ENCODE measurements around the gene BMI1. TPM values are rescaled to one million over a fixed set of nuclear protein-coding genes. Genes with fewer than 3 reads are reported as not detected.
"Not testable (repeated sequence)": the region's sequence is repeated elsewhere in the genome, so short reads cannot be mapped to it uniquely, and the experiment has no call there.

Gene BMI1
- total RNA-seq, 1 donor from 2014 or later = 41.9 TPM

GRCh38 chr10:22340329-22341189 lies 19.7 kb downstream of the BMI1 start:
- peak; percentile 87 for DNase-seq

- peak; percentile 32 for DNase-seq
Observed at GRCh38 chr10:22341190-22341925, 20.5 kb downstream of the BMI1 start.

GRCh38 chr10:22341926-22342196 lies 21.0 kb downstream of the BMI1 start:
- DNase-seq = no peak

- DNase-seq = no peak
Observed at GRCh38 chr10:22342421-22342820, 21.5 kb downstream of the BMI1 start.

GRCh38 chr10:22343731-22344130 lies 22.8 kb downstream of the BMI1 start:
- no peak for DNase-seq

GRCh38 chr10:22344249-22344648 lies 23.4 kb downstream of the BMI1 start:
- DNase-seq = no peak

- no peak for DNase-seq
Observed at GRCh38 chr10:22344781-22345300, 23.9 kb downstream of the BMI1 start.

GRCh38 chr10:22345301-22346095 lies 24.6 kb downstream of the BMI1 start, which contains the start of gene SPAG6:
TSS of gene SPAG6 (plus strand) at chr10:22345496. CDS start at chr10:22345612, 116 bp downstream.
- no peak for DNase-seq

GRCh38 chr10:22346096-22346661 lies 25.3 kb downstream of the BMI1 start:
- no peak for DNase-seq

- DNase-seq = no peak
Observed at GRCh38 chr10:22349755-22350154, 28.9 kb downstream of the BMI1 start.

GRCh38 chr10:22351131-22351703 lies 30.3 kb downstream of the BMI1 start:
- DNase-seq = no peak

- no peak for DNase-seq
Observed at GRCh38 chr10:22356324-22356873, 35.5 kb downstream of the BMI1 start.

GRCh38 chr10:22357770-22358169 lies 36.9 kb downstream of the BMI1 start:
- DNase-seq = not testable (repeated sequence)

GRCh38 chr10:22363305-22363704 lies 42.4 kb downstream of the BMI1 start:
- no peak for DNase-seq

GRCh38 chr10:22364407-22365140 lies 43.7 kb downstream of the BMI1 start:
- no peak for DNase-seq

- no peak for DNase-seq
Observed at GRCh38 chr10:22365233-22365632, 44.3 kb downstream of the BMI1 start.

GRCh38 chr10:22365644-22366434 lies 44.9 kb downstream of the BMI1 start:
- no peak for DNase-seq

GRCh38 chr10:22366435-22366703 lies 45.5 kb downstream of the BMI1 start:
- no peak for DNase-seq

GRCh38 chr10:22366771-22367170 lies 45.9 kb downstream of the BMI1 start:
- no peak for DNase-seq

- DNase-seq = no peak
Observed at GRCh38 chr10:22367471-22367870, 46.6 kb downstream of the BMI1 start.

Measured in skin of body (tissue), 2 donors.